ENCODE results near the gene CERK.

Gene CERK

DNA sequence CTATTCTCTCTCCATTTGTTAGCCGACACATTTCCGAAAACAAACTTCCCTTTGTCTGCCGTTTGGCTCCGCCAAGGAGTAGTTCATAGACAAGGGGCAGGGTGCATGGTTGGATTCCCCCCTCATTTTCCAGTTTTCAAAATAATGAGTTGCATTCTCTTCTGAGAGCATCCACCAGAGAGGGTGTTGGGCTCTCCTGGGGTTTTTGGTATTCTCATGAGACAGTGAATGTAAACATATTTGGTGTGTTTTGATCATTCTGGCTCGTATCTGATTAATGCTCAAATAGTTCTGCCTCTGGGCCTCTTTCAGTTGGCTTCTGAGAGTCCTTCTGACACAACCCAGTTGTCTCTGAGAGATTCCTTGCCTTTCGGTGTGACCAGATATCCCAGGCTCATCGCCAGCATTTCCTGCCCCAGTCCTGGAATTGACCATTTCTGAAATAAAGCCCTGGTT, 96.2 kb downstream of the CERK start:
- no peak for DNase-seq (ENCODE audit: low read depth in 1 of 2, low spot score in 1 of 2)
- no peak overlapping the region for H3K27ac ChIP-seq (replicated peaks)
- H3K27me3 ChIP-seq (ENCODE audit: insufficient read depth, poor library complexity, severe bottlenecking) = no peaks in the 10 kb centered on the region
- H3K4me3 ChIP-seq (replicated peaks; ENCODE audit: insufficient read depth, low read length) = no peak overlapping the region
- TF ChIP-seq POLR2AphosphoS5 (IDR thresholded peaks at IDR 0.05; ENCODE audit: low read depth) (no peak), SPI1 (IDR thresholded peaks at IDR 0.05; ENCODE audit: borderline replicate concordance, low read depth) (no peak), GABPA (IDR thresholded peaks at IDR 0.05; ENCODE audit: low read depth) (no peak)
- TF ChIP-seq, protein P1, sequence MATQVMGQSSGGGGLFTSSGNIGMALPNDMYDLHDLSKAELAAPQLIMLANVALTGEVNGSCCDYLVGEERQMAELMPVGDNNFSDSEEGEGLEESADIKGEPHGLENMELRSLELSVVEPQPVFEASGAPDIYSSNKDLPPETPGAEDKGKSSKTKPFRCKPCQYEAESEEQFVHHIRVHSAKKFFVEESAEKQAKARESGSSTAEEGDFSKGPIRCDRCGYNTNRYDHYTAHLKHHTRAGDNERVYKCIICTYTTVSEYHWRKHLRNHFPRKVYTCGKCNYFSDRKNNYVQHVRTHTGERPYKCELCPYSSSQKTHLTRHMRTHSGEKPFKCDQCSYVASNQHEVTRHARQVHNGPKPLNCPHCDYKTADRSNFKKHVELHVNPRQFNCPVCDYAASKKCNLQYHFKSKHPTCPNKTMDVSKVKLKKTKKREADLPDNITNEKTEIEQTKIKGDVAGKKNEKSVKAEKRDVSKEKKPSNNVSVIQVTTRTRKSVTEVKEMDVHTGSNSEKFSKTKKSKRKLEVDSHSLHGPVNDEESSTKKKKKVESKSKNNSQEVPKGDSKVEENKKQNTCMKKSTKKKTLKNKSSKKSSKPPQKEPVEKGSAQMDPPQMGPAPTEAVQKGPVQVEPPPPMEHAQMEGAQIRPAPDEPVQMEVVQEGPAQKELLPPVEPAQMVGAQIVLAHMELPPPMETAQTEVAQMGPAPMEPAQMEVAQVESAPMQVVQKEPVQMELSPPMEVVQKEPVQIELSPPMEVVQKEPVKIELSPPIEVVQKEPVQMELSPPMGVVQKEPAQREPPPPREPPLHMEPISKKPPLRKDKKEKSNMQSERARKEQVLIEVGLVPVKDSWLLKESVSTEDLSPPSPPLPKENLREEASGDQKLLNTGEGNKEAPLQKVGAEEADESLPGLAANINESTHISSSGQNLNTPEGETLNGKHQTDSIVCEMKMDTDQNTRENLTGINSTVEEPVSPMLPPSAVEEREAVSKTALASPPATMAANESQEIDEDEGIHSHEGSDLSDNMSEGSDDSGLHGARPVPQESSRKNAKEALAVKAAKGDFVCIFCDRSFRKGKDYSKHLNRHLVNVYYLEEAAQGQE (IDR thresholded peaks at IDR 0.05; ENCODE audit: insufficient replicate concordance, low read depth) = no peak
- TF ChIP-seq, protein P2, sequence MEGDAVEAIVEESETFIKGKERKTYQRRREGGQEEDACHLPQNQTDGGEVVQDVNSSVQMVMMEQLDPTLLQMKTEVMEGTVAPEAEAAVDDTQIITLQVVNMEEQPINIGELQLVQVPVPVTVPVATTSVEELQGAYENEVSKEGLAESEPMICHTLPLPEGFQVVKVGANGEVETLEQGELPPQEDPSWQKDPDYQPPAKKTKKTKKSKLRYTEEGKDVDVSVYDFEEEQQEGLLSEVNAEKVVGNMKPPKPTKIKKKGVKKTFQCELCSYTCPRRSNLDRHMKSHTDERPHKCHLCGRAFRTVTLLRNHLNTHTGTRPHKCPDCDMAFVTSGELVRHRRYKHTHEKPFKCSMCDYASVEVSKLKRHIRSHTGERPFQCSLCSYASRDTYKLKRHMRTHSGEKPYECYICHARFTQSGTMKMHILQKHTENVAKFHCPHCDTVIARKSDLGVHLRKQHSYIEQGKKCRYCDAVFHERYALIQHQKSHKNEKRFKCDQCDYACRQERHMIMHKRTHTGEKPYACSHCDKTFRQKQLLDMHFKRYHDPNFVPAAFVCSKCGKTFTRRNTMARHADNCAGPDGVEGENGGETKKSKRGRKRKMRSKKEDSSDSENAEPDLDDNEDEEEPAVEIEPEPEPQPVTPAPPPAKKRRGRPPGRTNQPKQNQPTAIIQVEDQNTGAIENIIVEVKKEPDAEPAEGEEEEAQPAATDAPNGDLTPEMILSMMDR (IDR thresholded peaks at IDR 0.05; ENCODE audit: insufficient read depth, low read length) = no peak

GRCh38 chr22:46640293-46641055, 97.6 kb downstream of the CERK start:
- DNase-seq (ENCODE audit: low read depth in 1 of 2, low spot score in 1 of 2) = no peak
- no peaks in the 10 kb centered on the region for H3K27me3 ChIP-seq (ENCODE audit: insufficient read depth, poor library complexity, severe bottlenecking)
- TF ChIP-seq, protein P2 (IDR thresholded peaks at IDR 0.05; ENCODE audit: insufficient read depth, low read length) = no peak
- TF ChIP-seq POLR2AphosphoS5 (IDR thresholded peaks at IDR 0.05; ENCODE audit: low read depth) (no peak), SPI1 (IDR thresholded peaks at IDR 0.05; ENCODE audit: borderline replicate concordance, low read depth) (no peak), GABPA (IDR thresholded peaks at IDR 0.05; ENCODE audit: low read depth) (no peak)
- TF ChIP-seq, protein P1 (IDR thresholded peaks at IDR 0.05; ENCODE audit: insufficient replicate concordance, low read depth) = no peak
- no peak overlapping the region for H3K27ac ChIP-seq (replicated peaks)
- no peak overlapping the region for H3K4me3 ChIP-seq (replicated peaks; ENCODE audit: insufficient read depth, low read length)

- Histone ChIP-seq H3K27ac (replicated peaks) (no peak overlapping the region), H3K4me3 (replicated peaks; ENCODE audit: insufficient read depth, low read length) (no peak overlapping the region), H3K27me3 (ENCODE audit: insufficient read depth, poor library complexity, severe bottlenecking) (no peaks in the 10 kb centered on the region)
- TF ChIP-seq GABPA (IDR thresholded peaks at IDR 0.05; ENCODE audit: low read depth) (no peak), SPI1 (IDR thresholded peaks at IDR 0.05; ENCODE audit: borderline replicate concordance, low read depth) (no peak), POLR2AphosphoS5 (IDR thresholded peaks at IDR 0.05; ENCODE audit: low read depth) (no peak)
- TF ChIP-seq, protein P2 (IDR thresholded peaks at IDR 0.05; ENCODE audit: insufficient read depth, low read length) = no peak
- TF ChIP-seq, protein P1 (IDR thresholded peaks at IDR 0.05; ENCODE audit: insufficient replicate concordance, low read depth) = no peak
- no peak for DNase-seq (ENCODE audit: low read depth in 1 of 2, low spot score in 1 of 2)
Measured at GRCh38 chr22:46639843-46640242, 98.2 kb downstream of the CERK start.

All from HL-60 (cell line).